ENCODE results near the gene TAS1R2. TPM values are rescaled to one million over a fixed set of nuclear protein-coding genes. Genes with fewer than 3 reads are reported as not detected.

The TAS1R2 gene
- total RNA-seq, 1 donor from 2014 or later = not detected

- no peak for DNase-seq (ENCODE audit: extremely low read depth, low read depth, low spot score)
Observed at GRCh38 chr1:18803851-18804250, 55.6 kb downstream of the TAS1R2 start.

GRCh38 chr1:18803151-18803791 is 56.2 kb downstream of the TAS1R2 start:
- DNase-seq (ENCODE audit: extremely low read depth, low read depth, low spot score) = no peak

DNA sequence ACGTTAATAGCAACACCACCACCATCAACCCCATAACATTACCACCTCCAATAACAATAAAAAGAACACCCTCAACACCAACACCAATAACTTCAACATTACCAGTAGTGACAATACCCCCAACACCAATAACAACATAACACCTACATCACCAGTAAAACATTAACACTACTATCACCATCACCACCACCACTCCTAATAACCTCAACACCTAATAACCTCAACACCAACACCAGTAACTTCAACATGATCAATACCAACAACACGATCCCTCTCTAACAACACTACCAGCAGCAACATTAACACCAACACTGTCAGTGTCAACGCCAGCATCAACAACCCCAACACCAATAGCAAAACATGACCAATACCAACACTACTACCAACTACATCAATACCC is 57.2 kb downstream of the TAS1R2 start:
- DNase-seq (ENCODE audit: extremely low read depth, low read depth, low spot score) = no peak

GRCh38 chr1:18800258-18800657 is 59.2 kb downstream of the TAS1R2 start:
- no peak for DNase-seq (ENCODE audit: extremely low read depth, low read depth, low spot score)

- no peak for DNase-seq (ENCODE audit: extremely low read depth, low read depth, low spot score)
Observed at GRCh38 chr1:18799454-18799853, 60.0 kb downstream of the TAS1R2 start.

GRCh38 chr1:18798946-18799345 is 60.5 kb downstream of the TAS1R2 start:
- no peak for DNase-seq (ENCODE audit: extremely low read depth, low read depth, low spot score)

GRCh38 chr1:18798533-18798932 is 60.9 kb downstream of the TAS1R2 start:
- no peak for DNase-seq (ENCODE audit: extremely low read depth, low read depth, low spot score)

GRCh38 chr1:18796950-18797349 is 62.5 kb downstream of the TAS1R2 start:
- no peak for DNase-seq (ENCODE audit: extremely low read depth, low read depth, low spot score)

- no peak for DNase-seq (ENCODE audit: extremely low read depth, low read depth, low spot score)
Observed at GRCh38 chr1:18795002-18795689, 64.3 kb downstream of the TAS1R2 start.

DNA sequence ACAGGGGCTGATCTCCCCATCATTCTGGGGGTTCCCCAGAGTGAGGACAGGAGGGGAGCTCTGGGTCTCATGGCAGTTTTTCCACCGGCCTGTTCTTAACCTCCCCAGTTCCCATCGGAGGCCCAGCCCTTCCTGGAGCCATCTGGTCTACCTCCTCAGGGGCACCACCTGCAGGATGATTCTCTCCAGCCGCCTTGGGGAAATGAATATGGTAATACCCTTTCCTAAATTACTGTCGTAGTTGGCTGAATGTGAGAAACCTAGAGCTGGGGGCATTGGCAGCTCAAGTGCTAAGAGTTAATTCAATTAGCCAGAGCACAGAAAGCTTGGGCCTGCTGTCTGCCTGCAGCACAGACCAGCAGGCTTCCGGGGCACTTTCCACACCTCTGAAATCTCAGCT is 64.9 kb downstream of the TAS1R2 start:
- DNase-seq (ENCODE audit: extremely low read depth, low read depth, low spot score) = no peak

GRCh38 chr1:18794051-18794450 is 65.4 kb downstream of the TAS1R2 start:
- DNase-seq (ENCODE audit: extremely low read depth, low read depth, low spot score) = no peak

- no peak for DNase-seq (ENCODE audit: extremely low read depth, low read depth, low spot score)
Observed at GRCh38 chr1:18793164-18793563, 66.3 kb downstream of the TAS1R2 start.

- no peak for DNase-seq (ENCODE audit: extremely low read depth, low read depth, low spot score)
Observed at GRCh38 chr1:18792747-18793146, 66.7 kb downstream of the TAS1R2 start.

Other genes with a start within 250 kb of the TAS1R2 start
- not detected in 2 replicates for gene PAX7, start 228.8 kb downstream of the TAS1R2 start, total RNA-seq
- gene ALDH4A1, start 42.9 kb upstream of the TAS1R2 start, total RNA-seq = 14.8 and 28.0 TPM in 2 replicates
- 34.4 and 36.6 TPM in 2 replicates for gene IFFO2, start 97.0 kb upstream of the TAS1R2 start, total RNA-seq

Measured in glomerular endothelial cell (primary cell).